ENCODE data around the gene PALLD. TPM values are rescaled to one million over a fixed set of nuclear protein-coding genes. Genes with fewer than 3 reads are reported as not detected.
A peak's percentile ranks its signal among the peaks of the same experiment; 100 is the strongest.

PALLD gene
- total RNA-seq, 2 donors from 2014 or later = 440 to 625 TPM

DNA sequence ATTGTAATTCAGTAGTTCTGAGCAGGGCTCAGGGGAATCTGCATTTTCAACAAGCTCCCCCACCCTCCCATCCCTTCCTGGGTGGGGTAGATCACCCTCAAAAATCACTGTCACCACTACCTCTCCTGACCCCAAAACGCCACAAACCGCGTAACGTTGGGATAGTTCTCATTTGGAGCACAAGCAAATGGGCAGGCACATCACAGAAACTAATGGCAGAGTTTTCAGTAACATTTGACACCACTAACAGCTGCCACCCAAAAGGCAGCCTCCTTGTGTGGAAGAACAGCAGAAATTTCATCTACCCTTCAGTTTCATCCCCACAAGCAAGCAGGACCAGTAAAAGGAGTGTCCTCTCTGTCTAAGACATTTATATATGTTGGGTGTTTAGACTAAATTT is 132.7 kb downstream of the PALLD start:
- intact Hi-C loops (cut with DNase I) = no loop called here
- no peak for DNase-seq
- ATAC-seq = no peak

DNA sequence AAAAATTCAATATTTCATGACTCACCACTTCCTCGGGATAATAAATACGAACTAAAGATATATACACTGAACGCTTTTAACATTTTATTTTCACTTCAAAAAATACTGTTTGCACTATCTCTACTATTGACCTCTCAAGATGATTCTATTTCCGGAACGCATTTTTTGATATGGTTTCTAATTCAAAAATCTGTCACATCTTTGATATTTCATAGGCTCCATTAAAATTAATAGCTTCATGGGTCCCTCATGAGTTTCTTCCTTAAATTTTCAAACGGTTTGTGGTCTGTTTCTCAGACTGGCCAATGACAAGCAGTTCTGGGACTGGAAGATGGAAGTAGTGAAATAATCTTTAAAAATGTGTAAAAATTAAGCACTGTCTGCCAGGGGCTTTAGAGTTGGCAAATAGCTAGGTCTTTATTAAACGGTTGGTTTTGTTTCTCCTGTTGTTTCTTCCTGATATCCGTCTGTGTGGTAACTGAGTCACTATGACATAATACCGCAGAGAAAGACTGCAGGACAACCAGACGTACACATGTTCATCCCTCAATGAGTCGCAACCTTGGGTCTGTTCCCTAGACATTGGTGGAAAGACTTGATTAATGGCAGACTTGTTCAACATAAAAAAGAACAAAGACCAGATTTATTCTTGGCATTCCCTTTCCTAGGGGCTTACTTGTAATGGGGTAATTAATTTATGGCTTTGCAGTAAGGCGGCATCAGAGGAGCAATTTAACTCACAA is 133.8 kb downstream of the PALLD start:
- ATAC-seq = peak in 1 of 2 donors; percentile 63
- DNase-seq = no peak
- intact Hi-C loops (cut with DNase I) = no loop called here

DNA sequence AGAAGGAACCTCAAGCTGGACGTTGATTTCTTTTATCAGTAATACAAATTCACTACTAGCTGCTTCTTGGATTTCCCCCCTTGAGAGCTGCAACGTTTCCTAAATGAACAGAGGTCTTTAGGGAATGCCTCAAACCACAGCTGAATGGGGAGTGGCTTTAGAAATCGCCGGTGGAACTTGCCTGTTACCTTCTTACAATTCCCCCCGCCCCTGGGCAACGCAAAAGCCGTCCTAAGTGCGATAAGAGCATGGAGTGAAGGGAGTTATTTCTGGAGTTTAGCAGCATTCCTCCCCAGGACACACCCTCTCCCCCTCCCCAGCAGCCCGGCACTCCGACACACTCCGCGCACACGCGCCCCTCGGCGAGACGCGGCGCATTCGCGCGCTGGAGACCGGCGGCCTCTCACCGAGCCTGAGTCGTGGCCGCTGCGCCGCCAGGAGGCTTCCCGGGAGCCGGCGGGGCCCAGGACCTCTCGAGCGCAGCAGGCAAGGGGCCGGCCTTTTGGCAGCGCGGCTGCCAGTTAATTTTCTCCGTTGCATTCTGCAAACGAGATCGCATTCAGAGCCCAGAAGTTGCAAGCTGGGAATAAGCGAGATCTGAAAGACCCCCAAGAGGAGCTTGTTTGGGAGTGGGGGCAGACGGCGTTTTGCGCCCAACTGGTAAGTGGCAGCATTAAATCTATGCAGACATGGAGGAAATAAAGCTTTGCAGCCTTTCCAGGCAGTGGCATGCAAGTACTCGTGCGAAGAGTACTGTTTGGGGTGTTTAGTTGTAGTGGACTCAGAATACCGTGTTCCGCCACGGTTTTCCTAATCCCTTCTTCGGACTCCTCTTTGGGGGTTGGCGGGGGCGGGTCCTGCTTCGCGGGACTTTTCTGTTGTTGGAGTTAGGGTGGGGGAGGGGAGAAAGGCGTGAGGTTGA is 134.7 kb downstream of the PALLD start:
- intact Hi-C loops (cut with DNase I) = no loop called here
- DNase-seq (peak; percentile 59), ATAC-seq (peak; percentile 83 to 89)

DNA sequence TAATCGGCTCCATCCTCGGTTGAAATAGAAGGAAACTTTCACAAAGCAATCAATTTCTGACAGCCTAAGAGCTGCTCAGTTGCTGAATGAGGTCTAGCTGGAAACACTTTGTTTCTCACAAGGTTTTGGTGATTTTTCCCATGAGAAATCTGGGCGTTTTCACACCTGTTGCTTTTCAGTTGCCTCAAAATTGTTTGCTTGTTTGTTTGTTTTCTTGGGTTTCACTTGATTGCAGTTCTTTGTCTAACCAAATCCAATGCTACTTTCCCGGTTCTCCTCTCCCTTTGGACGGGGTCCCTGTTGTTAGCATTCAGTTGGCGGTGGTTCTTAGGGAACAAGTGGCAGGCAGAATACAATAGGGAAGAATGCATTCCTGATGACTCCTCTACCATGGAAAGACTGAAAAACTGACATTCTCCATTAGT is 135.5 kb downstream of the PALLD start:
- intact Hi-C loops (cut with DNase I) = no loop called here
- ATAC-seq = no peak

DNA sequence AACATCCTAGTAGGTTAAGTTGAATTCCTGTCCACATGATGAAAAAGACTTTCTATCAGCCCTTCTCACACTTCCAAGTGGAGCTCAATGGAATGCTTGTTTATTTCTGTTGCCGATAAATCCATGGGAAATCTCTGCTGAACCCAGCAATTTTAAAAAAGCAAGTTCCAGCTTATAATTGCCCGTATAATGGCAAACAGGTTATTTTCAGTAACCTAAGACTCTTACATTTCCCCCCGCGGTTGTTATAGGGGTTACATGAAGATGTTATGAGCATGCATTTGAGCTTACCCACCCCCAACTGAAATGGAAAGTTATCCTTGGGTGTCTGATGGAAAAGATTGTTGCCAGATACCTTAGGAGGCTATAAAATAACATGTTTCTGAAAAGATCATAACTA is 136.2 kb downstream of the PALLD start:
- intact Hi-C loops (cut with DNase I) = no loop called here
- no peak for ATAC-seq

More for the DNA sequence above, 135.5 kb downstream of the PALLD start:
- no peak for DNase-seq

DNA sequence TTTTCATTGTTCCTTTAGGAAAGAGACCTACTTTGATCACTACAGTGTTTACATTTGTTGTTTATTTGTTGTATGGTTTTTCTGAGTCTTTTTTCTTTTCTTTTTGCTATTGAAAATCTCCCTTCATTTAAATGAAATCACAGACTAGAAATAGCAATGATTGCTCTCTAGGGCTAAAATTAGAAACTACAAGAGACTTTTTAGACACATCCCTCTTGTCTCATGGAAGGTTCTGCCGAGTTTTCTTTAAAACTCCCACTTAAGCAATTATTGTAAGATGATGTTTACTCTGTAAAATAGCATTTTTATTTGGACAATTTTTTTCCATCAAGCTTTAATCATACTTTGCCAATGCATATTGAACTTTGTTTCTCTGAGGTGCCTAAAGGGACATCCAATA is 136.6 kb downstream of the PALLD start:
- ATAC-seq (no peak), DNase-seq (no peak)
- intact Hi-C loops (cut with DNase I) = no loop called here

More for the DNA sequence above, 136.2 kb downstream of the PALLD start:
- no peak for DNase-seq

DNA sequence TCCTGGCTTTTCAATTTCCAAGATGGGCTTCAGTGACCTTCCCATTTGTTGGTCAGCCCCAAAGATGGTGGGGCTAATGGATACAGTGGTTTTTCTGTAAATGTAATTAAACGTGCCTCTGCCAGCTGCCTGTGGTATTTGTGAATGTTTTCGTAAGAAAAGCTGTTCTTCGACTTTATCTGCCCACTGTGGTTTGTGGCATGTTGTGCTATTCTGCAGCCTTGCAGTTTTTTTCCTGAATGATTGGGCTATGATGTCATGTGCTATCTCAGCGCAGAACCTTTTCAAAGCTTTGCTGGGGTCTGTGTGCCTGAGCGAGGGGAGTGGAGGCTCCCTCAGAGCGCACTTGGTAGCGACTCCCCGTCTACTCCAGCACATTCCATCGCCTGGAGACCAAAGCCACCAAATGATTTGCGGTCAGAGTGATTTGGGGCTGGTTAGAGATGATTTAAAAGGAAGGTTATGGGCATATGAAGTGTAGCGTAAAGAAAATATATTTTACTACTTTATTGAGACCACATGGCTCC is 137.5 kb downstream of the PALLD start:
- no peak for DNase-seq
- peak; percentile 14 to 18 for ATAC-seq
- intact Hi-C loops (cut with DNase I) = no loop called here

DNA sequence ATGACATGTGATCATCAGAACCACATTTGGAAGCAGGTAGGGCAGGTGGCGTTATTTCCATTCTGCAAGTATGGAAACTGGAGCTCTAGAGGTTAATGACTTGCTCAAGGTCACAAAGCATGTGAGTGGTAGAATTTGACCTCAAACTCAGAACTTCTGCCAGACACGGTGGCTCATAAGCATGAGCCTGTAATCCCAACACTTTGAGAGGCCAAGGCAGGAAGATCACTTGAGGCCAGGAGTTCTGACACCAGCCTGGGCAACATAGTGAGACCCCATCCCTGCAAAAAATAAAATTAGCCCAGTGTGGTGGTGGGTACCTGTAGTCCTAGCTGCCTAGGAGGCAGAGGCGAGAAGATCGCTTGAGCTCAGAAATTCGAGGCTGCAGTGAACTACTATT is 139.2 kb downstream of the PALLD start:
- intact Hi-C loops (cut with DNase I) = no loop called here
- DNase-seq = no peak
- no peak for ATAC-seq

DNA sequence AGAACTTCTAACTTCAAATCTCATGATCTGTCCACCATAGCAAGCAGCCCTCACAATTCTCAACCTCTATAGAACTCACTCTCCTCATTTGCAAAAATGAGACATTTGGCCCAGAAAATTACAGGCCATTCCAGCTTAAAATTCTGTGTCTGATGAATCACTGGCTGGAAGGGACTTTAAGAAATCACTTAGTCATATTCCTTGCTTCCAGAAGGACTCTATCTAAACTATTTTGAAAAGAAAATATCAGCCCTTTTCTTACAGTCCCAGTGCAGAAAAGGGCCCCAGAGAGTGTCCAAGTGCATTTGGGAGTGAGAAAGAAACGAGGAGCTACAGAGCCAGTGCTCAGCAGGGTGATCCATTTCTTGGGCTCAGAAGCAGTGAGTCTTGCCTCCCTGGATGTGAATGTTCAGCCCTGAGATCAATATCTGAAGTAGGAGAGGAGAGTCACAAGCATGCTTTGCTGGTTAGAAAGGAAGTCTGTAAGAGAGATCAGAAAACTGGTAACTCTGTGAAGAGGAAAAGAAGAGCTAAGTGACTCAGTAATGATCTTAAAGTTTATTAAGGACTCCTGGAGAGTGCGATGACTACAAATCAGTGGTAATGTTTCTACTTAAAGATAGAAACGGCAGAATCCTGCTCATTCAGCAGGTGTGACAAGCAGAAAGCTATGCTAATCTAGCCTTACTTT is 139.8 kb downstream of the PALLD start:
- intact Hi-C loops (cut with DNase I) = no loop called here
- peak; percentile 12 to 34 for ATAC-seq
- DNase-seq = no peak

DNA sequence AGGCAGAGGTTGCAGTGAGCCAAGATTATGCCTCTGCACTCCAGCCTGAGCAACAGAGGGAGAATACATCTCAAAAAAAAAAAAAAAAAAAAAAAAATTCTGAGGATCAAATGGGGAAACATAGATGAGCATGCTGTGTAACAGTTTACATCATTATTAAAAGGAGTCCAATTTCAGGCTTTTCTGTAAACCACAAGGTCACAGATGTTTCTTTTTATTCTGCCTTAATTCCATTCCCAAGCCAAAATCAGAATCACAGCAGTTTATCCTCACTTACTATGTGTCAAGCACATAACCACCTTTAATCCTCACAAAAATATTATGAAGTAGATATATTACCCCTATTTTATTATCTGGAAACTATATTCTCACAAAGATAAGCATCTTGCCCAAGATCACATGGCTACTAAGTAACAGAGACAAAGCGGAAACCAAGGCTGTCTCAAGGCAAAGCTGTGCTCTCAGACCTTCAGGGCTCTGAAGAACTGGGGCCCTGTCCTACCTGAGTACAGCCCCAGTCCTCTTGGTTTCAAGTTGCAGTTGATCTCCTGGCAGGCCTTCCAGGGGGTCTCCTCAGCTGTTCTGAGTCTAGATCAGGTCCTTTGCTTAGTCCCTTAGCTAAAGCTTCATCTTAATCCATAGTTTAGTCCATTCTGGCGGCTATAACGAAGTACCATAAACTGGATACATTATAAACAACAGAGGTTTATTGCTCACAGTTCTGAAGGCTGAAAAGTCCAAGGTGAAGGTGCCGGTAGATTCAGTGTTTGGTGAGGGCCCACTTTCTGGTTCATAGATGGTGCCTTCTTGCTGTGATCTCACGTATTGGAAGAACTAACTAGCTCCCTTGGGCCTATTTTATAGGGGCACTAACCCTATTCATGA is 141.3 kb downstream of the PALLD start:
- peak in 1 of 2 donors; percentile 36 for ATAC-seq
- no peak for DNase-seq
- intact Hi-C loops (cut with DNase I) = no loop called here

DNA sequence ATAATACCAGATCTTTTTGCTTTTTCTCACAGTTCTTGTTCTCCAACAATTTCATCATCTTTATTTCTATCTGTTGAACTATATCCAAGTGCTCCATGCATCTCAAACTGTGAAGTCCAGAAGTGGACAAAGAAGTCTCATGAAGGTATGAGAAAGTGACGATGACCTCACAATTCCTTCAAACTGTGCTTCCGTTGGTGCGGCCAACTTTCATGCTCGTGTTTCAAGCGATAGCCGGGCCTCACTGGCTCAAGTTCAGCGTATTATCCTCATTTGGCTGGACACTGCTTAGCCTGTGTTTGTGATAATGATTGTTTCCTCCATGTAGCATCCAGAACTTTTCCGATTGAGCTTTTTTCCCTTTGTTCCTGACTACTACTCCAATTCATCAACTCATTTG is 143.1 kb downstream of the PALLD start:
- intact Hi-C loops (cut with DNase I) = no loop called here
- peak; percentile 53 for DNase-seq
- peak in 1 of 2 donors; percentile 22 for ATAC-seq

DNA sequence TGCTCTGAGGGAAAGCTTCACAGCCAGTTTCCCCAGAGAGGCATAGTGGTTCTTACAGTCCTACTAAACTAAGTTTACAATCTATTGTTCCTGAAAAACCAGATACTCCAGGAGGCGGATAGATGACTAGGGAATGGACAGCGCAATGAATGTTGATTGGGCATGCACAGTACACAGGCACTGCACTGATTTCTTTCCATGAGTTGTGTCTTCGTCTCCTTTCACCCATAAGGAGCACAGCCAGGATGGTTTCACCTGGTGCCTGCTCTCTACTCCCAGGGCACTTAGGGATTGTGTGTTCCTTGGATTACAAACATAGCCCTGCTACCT is 144.9 kb downstream of the PALLD start:
- intact Hi-C loops (cut with DNase I) = no loop called here
- ATAC-seq = no peak

DNA sequence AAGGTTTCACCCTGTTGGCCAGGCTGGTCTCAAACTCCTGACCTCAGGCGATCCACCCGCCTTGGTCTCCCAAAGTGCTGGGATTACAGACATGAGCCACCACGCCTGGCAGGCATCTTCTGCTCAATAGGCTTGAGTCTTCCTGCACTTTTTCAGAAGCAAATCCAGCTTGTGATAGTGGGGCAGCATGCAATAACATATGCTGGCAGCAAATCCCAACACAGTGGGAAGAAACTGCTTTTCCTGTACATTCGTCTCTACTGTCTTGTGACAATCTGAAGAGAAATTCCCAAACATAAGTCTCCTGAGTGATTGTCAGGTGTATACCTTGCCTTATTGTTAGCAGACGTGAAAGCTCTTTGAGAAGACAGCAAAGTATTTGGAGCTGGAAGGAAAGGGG is 145.7 kb downstream of the PALLD start:
- no peak for DNase-seq
- ATAC-seq = no peak
- intact Hi-C loops (cut with DNase I) = no loop called here

More for the DNA sequence above, 144.9 kb downstream of the PALLD start:
- DNase-seq = no peak

DNA sequence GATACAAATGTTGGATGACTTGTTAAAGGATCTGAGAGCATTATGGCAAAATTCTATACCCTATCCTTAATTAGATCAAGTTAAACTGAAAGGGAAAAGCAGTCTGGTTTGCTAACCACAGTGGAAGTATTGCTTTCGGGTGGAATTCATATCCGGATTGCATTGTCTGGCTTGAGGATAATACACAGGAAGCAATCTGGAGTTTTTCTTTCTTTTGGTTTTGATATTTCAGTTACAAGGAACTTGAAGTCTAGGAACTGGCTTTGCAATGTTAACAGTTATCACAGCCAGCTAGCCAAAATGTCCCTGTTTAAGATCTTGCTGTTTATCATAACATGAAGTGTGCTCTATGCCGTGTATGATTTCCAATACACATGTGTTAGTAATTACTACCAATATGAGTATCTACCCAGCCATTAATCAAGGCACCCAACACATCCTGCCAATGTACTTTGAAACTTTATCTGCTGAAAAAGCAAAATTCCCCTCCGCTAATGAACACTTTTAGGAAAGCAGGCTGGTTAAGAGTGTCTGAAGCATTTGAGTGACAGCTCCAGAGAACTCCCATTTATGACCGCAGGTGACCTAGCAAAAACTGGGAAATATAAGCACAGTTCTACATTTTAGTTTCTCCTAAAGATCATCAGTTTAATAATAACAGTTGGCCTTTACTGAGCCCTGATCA is 146.4 kb downstream of the PALLD start:
- ATAC-seq (no peak), DNase-seq (no peak)
- intact Hi-C loops (cut with DNase I) = no loop called here

DNA sequence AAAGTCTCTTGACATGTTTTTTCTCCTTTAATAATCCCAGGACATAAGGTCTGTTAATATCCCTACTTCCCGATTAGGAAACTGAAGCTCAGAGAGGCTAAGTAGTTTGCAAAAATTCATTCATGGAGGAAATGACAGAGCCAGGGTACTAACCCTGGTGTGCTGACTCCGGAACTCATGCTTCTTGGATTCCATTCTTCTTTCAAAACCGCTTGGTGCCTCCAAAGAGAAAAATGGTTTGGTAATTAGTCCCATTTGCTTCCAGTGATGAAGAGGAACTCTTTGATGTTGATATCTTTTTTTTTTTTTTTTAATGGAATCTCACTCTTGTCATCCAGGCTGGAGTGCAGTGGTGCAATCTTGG is 146.9 kb downstream of the PALLD start:
- DNase-seq (no peak), ATAC-seq (no peak)
- intact Hi-C loops (cut with DNase I) = no loop called here

DNA sequence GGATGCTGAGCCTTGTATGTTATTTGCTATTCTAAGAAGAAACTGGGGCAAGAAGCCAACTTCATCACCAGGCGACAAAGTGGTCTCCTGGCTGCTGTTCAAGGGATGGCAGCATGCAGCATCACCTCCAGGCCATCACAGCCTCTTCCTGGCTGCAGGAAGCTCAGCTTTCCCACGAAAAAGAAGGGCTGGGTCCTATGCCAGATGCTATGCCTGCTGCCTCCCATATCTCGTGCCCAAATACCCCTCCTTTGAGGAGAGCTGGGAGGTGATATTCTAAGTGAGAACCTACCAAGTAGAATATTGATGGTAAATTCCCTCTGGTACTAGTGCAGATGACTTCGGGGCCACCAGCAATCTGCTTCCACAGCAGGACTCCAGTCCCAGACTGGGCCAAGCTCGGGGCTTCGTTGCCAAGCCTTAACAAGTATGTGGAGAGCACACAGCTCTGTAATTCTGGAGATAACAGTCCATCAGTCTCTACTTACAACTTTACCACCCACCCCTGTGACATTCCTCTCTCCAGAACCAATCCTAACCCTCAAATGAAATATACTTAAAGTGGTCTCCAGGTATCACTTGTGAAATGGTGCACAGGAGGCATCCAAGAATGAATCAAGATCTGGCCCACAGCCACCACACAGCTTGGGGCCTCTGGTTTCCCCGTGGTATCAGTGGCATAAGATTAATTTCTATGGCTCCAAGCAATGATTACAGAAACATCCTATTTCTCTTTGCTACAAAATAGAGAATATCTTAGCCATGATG is 149.3 kb downstream of the PALLD start:
- intact Hi-C loops (cut with DNase I) = no loop called here

DNA sequence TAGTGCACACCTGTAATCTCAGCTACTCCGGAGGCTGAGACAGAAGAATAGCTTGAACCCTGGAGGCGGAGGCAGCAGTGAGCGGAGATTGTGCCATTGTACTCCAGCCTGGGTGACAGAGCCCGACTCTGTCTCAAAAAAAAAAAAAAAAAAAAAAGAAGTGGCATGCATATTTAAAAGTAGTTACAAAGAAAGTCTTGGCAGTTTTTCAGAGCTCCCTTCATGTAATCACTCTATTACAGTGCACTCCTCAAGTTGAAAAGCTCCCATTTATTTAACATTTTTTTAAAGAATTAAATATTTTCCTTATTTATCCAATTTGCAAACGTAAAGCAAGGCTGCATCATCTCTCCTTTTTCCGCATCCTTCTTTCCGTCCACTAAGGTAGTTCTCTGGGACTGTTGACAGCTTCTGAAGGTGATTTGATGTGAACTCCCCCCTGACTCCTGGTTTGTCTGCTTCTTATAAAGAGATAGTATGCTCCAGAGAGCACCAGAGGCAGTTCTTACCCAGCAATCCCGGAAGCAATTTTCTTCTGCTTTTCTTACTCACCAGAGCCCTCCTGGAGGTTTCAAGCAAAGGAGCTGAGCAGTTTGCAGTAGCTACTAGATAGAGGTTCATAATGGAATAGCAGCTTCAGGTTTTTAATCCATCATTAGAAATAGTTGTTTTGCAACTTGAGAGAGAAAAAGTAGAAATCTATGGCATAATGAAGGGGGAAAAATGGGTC is 151.0 kb downstream of the PALLD start:
- ATAC-seq (no peak), DNase-seq (no peak)
- intact Hi-C loops (cut with DNase I) = no loop called here

More for the DNA sequence above, 149.3 kb downstream of the PALLD start:
- peak; percentile 52 to 66 for ATAC-seq
- peak; percentile 43 for DNase-seq

Data from left cardiac atrium (tissue), 4 donors.